ENCODE results near the gene MYL5.
"Not testable (repeated sequence)": the region's sequence is repeated elsewhere in the genome, so short reads cannot be mapped to it uniquely, and the experiment has no call there.

Gene MYL5

DNA sequence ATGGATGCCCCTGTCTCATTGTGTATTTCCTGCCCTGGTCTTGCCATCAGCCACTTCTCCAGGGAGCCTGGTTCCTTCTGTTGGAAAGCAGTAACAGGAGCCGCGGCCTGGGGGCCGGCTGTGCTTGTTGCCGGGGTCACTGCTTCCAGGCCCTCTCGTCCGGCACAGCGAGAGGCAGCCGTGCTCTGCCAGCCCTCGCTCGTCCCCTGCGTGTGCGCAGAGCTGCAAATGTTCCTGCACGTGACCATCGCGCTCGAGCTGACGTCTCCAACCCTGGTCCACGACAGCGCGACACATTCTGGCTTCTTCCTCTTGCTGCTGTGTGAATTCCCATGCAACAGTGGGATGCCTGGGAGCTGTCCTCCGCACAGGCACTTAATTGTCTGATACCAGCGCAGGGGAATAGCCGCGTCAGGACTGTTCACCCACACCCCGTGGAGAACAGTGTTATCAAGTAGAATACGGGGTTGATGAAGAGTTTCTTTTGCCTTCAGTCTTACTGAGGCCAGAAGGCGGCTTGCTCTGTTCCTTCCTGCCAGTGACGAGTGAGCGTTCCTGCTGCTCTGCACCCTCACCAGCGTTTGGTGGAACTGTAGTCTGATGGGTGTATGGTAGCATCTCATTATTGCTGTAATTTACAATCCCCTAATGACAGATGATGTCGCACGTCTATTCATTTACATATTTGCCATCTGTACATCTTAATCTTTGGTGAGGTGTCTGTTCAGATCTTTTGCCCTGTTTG is 36.6 kb upstream of the MYL5 start:
- TF ChIP-seq, protein P1, sequence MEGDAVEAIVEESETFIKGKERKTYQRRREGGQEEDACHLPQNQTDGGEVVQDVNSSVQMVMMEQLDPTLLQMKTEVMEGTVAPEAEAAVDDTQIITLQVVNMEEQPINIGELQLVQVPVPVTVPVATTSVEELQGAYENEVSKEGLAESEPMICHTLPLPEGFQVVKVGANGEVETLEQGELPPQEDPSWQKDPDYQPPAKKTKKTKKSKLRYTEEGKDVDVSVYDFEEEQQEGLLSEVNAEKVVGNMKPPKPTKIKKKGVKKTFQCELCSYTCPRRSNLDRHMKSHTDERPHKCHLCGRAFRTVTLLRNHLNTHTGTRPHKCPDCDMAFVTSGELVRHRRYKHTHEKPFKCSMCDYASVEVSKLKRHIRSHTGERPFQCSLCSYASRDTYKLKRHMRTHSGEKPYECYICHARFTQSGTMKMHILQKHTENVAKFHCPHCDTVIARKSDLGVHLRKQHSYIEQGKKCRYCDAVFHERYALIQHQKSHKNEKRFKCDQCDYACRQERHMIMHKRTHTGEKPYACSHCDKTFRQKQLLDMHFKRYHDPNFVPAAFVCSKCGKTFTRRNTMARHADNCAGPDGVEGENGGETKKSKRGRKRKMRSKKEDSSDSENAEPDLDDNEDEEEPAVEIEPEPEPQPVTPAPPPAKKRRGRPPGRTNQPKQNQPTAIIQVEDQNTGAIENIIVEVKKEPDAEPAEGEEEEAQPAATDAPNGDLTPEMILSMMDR (IDR thresholded peaks at IDR 0.05; ENCODE audit: low read depth, low read length): no peak

DNA sequence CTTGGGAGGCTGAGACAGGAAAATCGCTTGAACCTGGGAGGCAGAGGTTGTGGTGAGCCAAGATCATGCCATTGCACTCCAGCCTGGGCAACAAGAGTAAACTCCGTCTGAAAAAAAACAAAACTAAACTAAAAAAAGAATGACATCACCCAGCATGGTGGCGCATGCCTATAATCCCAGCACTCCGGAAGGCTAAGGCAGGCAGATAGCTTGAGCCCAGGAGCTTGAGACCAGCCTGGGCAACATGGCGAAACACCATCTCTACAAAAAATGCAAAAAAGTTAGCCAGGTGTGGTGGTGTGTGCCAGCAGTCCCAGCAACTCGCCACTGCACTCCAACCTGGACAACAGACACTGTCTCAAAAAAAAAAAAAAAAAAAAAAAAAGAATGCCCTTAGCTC is 32.0 kb upstream of the MYL5 start:
- not testable (repeated sequence) for DNase-seq (ENCODE audit: low read depth in 2 of 2)

More for the DNA sequence above, 36.6 kb upstream of the MYL5 start:
- no peak for DNase-seq (ENCODE audit: low read depth in 2 of 2)
- H3K4me3 ChIP-seq (replicated peaks in 1 of 2; ENCODE audit: low read depth in 2 of 2, low read length in 2 of 2): no peak overlapping the region

DNA sequence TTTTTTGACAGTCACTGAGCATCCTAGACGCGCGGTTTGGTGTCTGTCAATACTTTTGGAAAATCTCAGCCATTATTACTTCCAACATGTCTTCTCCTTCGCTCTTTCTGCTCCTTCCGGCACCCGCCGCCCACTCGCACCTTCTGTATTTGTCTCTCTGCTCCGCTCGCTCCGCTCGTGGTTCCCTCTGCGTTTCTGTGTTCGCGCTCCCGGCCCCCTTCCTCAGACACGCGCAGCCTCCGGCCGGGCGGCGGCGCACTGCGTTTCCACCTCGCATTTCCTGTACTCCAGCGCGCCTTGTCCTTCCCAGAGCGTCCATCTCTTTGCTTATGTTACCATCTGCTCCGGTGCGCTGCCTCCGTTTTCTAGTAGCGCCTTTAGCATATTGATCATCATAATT is 27.9 kb upstream of the MYL5 start:
- H3K4me3 ChIP-seq (replicated peaks in 1 of 2; ENCODE audit: low read depth in 2 of 2, low read length in 2 of 2): no peak overlapping the region
- no peak for DNase-seq (ENCODE audit: low read depth in 2 of 2)
- TF ChIP-seq, protein P1 (IDR thresholded peaks at IDR 0.05; ENCODE audit: low read depth, low read length): no peak

More for the DNA sequence above, 32.0 kb upstream of the MYL5 start:
- H3K4me3 ChIP-seq (replicated peaks in 1 of 2; ENCODE audit: low read depth in 2 of 2, low read length in 2 of 2): not testable (repeated sequence)

DNA sequence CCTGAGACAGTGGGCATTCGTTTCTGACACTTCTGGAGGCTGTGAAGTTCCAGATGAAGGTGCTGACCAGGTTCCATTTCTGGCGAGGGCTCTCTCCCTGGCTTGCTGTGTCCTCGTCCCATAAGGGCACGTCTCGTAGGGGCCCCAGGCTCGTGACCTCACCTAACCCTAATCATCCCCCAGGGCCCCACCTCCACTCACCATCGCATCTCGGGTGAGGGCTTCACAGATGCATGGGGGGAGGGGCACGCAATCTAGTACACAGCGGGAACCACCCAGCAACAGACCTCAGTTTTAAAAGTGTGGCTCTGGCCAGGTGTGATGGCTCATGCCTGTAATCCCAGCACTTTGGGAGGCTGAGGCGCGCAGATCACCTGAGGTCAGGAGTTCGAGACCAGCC is 26.9 kb upstream of the MYL5 start:
- TF ChIP-seq, protein P1 (IDR thresholded peaks at IDR 0.05; ENCODE audit: low read depth, low read length): no peak
- DNase-seq (ENCODE audit: low read depth in 2 of 2): no peak
- H3K4me3 ChIP-seq (replicated peaks in 1 of 2; ENCODE audit: low read depth in 2 of 2, low read length in 2 of 2): no peak overlapping the region

DNA sequence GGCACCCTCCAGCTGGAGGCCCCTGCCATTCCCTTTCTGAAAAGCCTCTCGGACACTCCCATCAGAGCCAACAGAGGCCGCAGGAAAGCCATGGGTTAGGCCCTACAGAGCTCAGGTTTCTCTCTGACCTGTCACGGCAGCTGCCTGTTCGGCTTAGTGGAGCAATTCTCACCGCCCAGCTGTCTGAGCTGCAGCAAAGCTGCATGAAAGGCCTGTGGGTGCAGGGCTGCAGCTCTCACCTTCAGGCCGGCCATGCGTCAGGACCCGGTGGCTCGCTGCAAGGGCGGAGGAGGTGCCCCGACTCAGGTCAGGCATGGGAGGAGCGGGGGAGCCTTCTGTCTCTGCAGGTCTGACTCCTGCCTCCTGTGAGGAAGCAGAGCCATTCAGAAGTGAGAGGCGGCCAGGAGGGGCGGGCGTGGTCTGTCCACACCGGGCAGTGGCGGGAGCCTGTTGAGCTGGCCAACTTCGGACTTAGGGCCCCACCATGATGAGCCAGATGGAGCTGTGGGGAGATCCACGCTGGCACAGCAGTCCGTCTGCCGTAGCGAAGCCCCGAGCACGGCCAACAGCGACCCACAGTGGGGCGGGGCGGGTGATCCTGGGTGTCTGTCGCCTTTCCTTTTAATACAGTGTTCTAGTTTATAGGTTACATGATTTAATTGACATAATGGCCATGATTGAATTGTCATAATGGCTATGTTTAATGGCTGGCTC is 25.6 kb upstream of the MYL5 start:
- DNase-seq (ENCODE audit: low read depth in 2 of 2): no peak
- H3K4me3 ChIP-seq (replicated peaks in 1 of 2; ENCODE audit: low read depth in 2 of 2, low read length in 2 of 2): no peak overlapping the region
- TF ChIP-seq, protein P1 (IDR thresholded peaks at IDR 0.05; ENCODE audit: low read depth, low read length): no peak

DNA sequence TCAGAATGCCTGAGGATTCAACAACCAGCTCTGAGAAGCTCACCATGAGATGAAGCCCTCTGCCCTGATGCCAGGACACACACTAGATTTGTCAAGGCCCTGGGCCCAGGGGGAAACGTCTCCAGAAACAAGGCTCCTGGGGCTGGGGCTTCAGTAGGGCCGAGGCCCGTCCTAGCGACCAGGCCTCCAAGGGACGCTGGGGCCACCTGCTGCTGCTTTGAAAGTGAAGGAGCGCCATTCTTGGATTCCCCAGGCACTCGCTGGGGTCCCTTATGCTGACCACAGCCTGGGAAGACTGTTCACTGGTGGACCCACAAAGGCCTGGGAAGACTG is 25.1 kb upstream of the MYL5 start:
- TF ChIP-seq, protein P1 (IDR thresholded peaks at IDR 0.05; ENCODE audit: low read depth, low read length): no peak
- DNase-seq (ENCODE audit: low read depth in 2 of 2): no peak
- no peak overlapping the region for H3K4me3 ChIP-seq (replicated peaks in 1 of 2; ENCODE audit: low read depth in 2 of 2, low read length in 2 of 2)

DNA sequence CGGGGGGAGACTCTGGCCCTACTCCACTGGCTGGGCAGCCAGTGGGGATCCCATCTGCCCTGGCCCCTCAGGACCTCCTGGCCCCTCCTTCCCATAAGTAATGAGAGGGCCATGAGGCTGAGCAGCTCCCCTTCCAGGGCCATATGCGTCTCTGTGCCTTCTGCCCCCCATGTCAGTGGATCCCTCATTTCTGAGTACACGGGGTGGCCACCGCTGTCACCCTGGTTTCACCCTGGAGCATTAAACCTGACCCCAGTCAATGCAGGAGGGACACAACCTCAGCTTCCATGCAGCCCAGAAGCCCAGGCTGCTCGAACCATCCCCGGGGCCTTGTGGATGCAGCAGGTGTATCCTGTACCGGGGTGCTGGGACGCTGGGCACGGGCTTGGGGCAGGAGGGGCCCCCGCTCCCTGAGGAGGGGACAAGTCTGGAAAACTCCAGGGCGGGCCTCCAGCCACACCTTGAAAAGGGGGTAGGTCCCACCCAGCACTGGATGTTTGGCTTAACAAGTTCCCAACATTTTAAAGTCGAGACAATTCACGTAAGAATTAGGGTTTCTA is 24.5 kb upstream of the MYL5 start:
- DNase-seq (ENCODE audit: low read depth in 2 of 2): no peak
- TF ChIP-seq, protein P1 (IDR thresholded peaks at IDR 0.05; ENCODE audit: low read depth, low read length): no peak
- no peak overlapping the region for H3K4me3 ChIP-seq (replicated peaks in 1 of 2; ENCODE audit: low read depth in 2 of 2, low read length in 2 of 2)
